HG03565 (cell line): Measurements from ENCODE around the gene RAPGEF3.

ENCODE experiments used
- ATAC-seq: cut with Tn5 transposase; IDR thresholded peaks from one replicate; pipeline ENCODE4 v1.9.1; 2021; ENCODE audit warnings: mild to moderate bottlenecking, moderate library complexity; ENCODE audit not compliant: unreplicated experiment

The RAPGEF3 gene

GRCh38 chr12:47758834-47759690, at the start of gene RAPGEF3:
Gene RAPGEF3 (minus strand): TSS chr12:47758880. CDS start chr12:47758556, 324 bp downstream.
- peak; percentile 41 for ATAC-seq

- peak; percentile 29 for ATAC-seq
Observed at GRCh38 chr12:47808050-47808449, 49.4 kb upstream of the RAPGEF3 start.

- ATAC-seq, result no peak
Observed at GRCh38 chr12:47807338-47807737, 48.7 kb upstream of the RAPGEF3 start.

- ATAC-seq, result no peak
Observed at GRCh38 chr12:47805417-47805816, 46.7 kb upstream of the RAPGEF3 start.

GRCh38 chr12:47804171-47804570, 45.5 kb upstream of the RAPGEF3 start:
- ATAC-seq, result no peak

- ATAC-seq, result no peak
Observed at GRCh38 chr12:47803191-47803875, 44.7 kb upstream of the RAPGEF3 start.

- no peak for ATAC-seq
Observed at GRCh38 chr12:47802312-47802711, 43.6 kb upstream of the RAPGEF3 start.

GRCh38 chr12:47801904-47802246, 43.2 kb upstream of the RAPGEF3 start:
- no peak for ATAC-seq

- no peak for ATAC-seq
Observed at GRCh38 chr12:47801170-47801903, 42.7 kb upstream of the RAPGEF3 start.

GRCh38 chr12:47800582-47800981, 41.9 kb upstream of the RAPGEF3 start:
- no peak for ATAC-seq

GRCh38 chr12:47799357-47799955, 40.8 kb upstream of the RAPGEF3 start:
- no peak for ATAC-seq

GRCh38 chr12:47798382-47798948, 39.8 kb upstream of the RAPGEF3 start:
- ATAC-seq, result no peak

- ATAC-seq, result no peak
Observed at GRCh38 chr12:47797441-47797840, 38.8 kb upstream of the RAPGEF3 start.

GRCh38 chr12:47795814-47796411, 37.2 kb upstream of the RAPGEF3 start:
- ATAC-seq, result no peak

- no peak for ATAC-seq
Observed at GRCh38 chr12:47795121-47795813, 36.6 kb upstream of the RAPGEF3 start.

GRCh38 chr12:47794679-47795078, 36.0 kb upstream of the RAPGEF3 start:
- no peak for ATAC-seq

GRCh38 chr12:47793015-47793681, 34.5 kb upstream of the RAPGEF3 start:
- no peak for ATAC-seq

GRCh38 chr12:47791874-47792273, 33.2 kb upstream of the RAPGEF3 start:
- no peak for ATAC-seq

GRCh38 chr12:47791351-47791746, 32.7 kb upstream of the RAPGEF3 start:
- no peak for ATAC-seq
